Muscle of leg (tissue), 11 donors: ENCODE results near the gene POC1B. TPM values are rescaled to one million over a fixed set of nuclear protein-coding genes. Genes with fewer than 3 reads are reported as not detected.

Experiments
- DNase-seq: peaks from one replicate; pipeline ENCODE4 v3.0.0; 2013
- H3K27ac ChIP-seq: one replicate; pipeline ENCODE4 v1.5.1; 2013; ENCODE audit warnings: mild to moderate bottlenecking, low read length, control low read depth
- H3K27me3 ChIP-seq: one replicate; pipeline ENCODE4 v1.6.1; 2013; ENCODE audit warnings: low read length; ENCODE audit not compliant: control insufficient read depth, insufficient read depth
- H3K36me3 ChIP-seq: one replicate; pipeline ENCODE4 v1.6.1; 2013; ENCODE audit warnings: low read length; ENCODE audit not compliant: control insufficient read depth, insufficient read depth
- H3K4me1 ChIP-seq: one replicate; pipeline ENCODE4 v1.6.1; 2013; ENCODE audit warnings: low read length; ENCODE audit not compliant: control insufficient read depth, insufficient read depth
- H3K4me3 ChIP-seq: one replicate; pipeline ENCODE4 v1.5.1; 2013; ENCODE audit warnings: low read length, control low read depth
- H3K9me3 ChIP-seq: replicated peaks from 2 replicates; pipeline ENCODE4 v1.6.1; 2013; ENCODE audit warnings: low read depth, low read length; ENCODE audit not compliant: control insufficient read depth
- WGBS: methylation state at CpG from one replicate; pipeline ENCODE4 v1.1.5; 2013; ENCODE audit warnings: missing lambda C conversion rate; ENCODE audit not compliant: insufficient coverage; 5-methylcytosine and 5-hydroxymethylcytosine counted together
- polyA plus RNA-seq, 8 donors: library from polyadenylated mRNA; unstranded; fragments of 120-200 nt; gene quantifications; one replicate each; pipeline versions ENCODE4 v1.2.1 to v1.2.3, GENCODE V29; 2013; ENCODE audit warnings: inconsistent platforms in 1 of 8, low replicate concordance in 1 of 8; ENCODE audit not compliant: insufficient read length in 8 of 8, insufficient read depth in 1 of 8
- total RNA-seq: library from RNA; stranded (reverse); fragments of 120-200 nt; gene quantifications from one replicate; pipeline ENCODE4 v1.2.4, GENCODE V29; 2013

Gene POC1B
- total and polyA plus RNA-seq, 9 donors: 6.4 to 15.9 (median 9.9) TPM

DNA sequence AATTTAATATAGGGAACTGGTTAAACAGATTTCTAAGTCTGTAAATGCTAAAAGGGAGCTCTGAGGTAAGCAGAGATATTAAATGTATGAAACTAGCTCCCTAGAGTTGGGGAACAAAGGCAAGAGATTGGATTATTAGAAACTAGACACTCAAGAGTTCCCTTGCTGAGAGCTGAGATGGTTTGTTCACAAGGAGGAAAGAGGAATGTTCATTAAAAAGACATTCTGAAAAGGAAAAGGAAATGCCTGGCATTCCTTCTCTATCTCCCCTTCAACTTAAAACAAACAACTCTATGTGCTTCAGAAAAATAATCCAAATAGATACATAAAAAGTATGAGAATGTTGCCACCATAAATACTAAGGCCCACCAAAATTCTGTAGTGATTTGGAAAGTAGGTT, 74.9 kb downstream of the POC1B start:
- H3K9me3 ChIP-seq: no peaks in the 10 kb centered on the region
- no peak overlapping the region for H3K4me3 ChIP-seq
- H3K27ac ChIP-seq: no peak overlapping the region
- no peak for DNase-seq
- no peaks in the 10 kb centered on the region for H3K27me3 ChIP-seq
- H3K4me1 ChIP-seq: peaks cover 11% of the 10 kb centered on the region
- no peaks in the 10 kb centered on the region for H3K36me3 ChIP-seq

DNA sequence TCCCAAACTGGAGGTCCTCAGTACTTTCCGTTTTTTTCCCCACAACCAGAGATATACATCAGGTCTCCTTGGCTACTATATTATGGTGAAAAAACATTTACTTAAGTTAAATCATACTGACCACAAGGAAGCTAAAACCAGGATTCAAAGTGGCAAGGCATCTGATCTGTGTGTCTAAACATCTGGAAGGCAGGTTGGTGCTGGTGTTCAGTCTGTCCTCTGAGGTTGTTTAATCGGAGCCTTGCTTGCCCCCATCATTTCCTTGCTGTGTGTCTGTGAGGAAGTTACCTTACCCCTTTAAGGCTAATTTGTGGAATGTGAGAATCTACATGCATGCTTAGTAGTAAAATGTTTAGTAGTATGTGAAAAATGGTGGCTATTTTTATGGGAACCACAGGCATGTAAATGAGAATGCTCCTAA, 76.9 kb downstream of the POC1B start:
- H3K4me1 ChIP-seq: peaks cover 6% of the 10 kb centered on the region
- no peak for DNase-seq
- H3K27ac ChIP-seq: no peak overlapping the region
- H3K4me3 ChIP-seq: no peak overlapping the region
- H3K36me3 ChIP-seq: no peaks in the 10 kb centered on the region
- no peaks in the 10 kb centered on the region for H3K9me3 ChIP-seq
- WGBS: 63% methylated on average over 1 of the region's 2 CpGs
- no peaks in the 10 kb centered on the region for H3K27me3 ChIP-seq

DNA sequence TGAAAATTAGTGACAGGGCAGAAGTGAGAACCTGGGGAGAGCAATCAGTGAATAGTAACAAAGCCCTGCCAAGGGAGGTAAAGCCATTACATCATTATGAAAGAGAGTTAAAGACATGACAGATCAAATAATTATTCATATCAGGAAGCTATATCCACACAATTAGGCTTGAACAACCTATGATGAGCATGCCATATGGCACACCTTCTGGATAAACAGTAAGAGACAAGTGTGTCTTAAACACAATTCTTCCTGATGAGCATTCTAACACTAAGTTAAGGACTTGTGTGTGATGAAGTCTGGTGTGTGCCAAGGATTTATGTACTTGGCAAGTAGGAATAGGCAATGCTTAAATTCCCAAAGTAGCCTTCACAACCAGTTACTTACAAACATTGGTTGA, 77.3 kb downstream of the POC1B start:
- Histone ChIP-seq H3K9me3 (no peaks in the 10 kb centered on the region), H3K27me3 (no peaks in the 10 kb centered on the region), H3K36me3 (no peaks in the 10 kb centered on the region), H3K4me1 (peaks cover 4% of the 10 kb centered on the region), H3K27ac (no peak overlapping the region), H3K4me3 (no peak overlapping the region)
- DNase-seq: no peak

DNA sequence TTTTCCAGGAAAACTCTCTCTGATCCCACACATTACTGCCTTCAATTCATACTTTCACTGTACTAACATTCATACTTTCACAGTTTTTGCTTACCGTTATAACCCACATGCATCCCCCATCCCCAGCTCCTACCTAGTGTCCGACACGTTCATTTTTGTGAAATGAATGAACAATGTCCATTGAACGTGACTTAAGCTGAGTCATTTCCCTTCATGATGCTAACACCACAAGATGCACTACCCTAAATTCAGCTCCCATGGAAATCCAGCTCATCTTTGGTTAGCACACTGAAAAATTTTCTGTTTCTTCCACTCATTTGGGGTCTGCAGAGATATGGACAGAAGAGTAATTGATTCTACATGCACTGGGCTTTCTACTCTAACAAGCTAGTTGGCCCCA, 85.9 kb downstream of the POC1B start:
- H3K27ac ChIP-seq: no peak overlapping the region
- no peak for DNase-seq
- no peaks in the 10 kb centered on the region for H3K9me3 ChIP-seq
- H3K4me3 ChIP-seq: no peak overlapping the region
- H3K36me3 ChIP-seq: no peaks in the 10 kb centered on the region
- H3K27me3 ChIP-seq: no peaks in the 10 kb centered on the region
- no peaks in the 10 kb centered on the region for H3K4me1 ChIP-seq
- WGBS: 95% methylated on average over 2 of the region's 4 CpGs

DNA sequence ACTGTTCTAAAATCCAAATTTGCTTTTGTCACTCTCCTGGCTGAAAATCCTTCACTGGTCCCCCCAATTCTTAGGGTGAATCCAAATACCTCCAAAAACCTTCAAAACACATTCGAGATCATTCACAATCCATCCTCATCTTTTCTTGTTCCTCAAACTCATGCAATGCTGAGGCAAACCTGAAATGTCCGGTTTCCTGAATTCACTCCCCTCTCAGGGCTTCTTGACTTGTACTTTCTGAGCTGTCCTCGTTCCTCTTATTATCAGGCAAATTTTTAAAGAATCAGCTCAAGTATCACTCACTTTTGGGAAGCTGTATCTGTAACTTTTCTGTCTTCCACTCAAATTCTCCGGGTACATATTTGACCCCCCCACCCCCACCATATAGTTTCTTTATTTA, 88.6 kb downstream of the POC1B start:
- Histone ChIP-seq H3K27me3 (no peaks in the 10 kb centered on the region), H3K4me3 (no peak overlapping the region), H3K27ac (no peak overlapping the region), H3K9me3 (no peaks in the 10 kb centered on the region), H3K36me3 (no peaks in the 10 kb centered on the region), H3K4me1 (no peaks in the 10 kb centered on the region)
- DNase-seq: no peak
- 79% methylated on average over 4 of the region's 4 CpGs for WGBS

DNA sequence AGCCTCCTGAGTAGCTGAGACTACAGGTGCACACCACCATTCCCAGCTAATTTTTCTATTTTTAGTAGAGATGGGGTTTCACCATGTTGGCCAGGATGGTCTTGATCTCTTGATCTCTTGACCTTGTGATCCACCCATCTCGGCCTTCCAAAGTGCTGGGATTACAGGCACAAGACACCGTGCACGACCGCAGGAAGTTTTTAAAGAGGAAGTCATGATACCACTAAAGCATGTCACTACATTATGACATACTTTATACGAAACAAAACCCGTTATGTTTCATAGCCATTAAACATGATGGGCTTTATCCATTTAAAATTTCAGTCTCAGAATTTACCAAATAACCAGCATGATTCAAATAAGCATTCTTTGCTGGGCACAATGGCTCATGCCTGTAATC, 89.8 kb downstream of the POC1B start:
- no peaks in the 10 kb centered on the region for H3K9me3 ChIP-seq
- H3K4me1 ChIP-seq: no peaks in the 10 kb centered on the region
- 90% methylated on average over 2 of the region's 6 CpGs for WGBS
- no peak overlapping the region for H3K4me3 ChIP-seq
- DNase-seq: no peak
- H3K27me3 ChIP-seq: no peaks in the 10 kb centered on the region
- H3K36me3 ChIP-seq: no peaks in the 10 kb centered on the region
- H3K27ac ChIP-seq: no peak overlapping the region

DNA sequence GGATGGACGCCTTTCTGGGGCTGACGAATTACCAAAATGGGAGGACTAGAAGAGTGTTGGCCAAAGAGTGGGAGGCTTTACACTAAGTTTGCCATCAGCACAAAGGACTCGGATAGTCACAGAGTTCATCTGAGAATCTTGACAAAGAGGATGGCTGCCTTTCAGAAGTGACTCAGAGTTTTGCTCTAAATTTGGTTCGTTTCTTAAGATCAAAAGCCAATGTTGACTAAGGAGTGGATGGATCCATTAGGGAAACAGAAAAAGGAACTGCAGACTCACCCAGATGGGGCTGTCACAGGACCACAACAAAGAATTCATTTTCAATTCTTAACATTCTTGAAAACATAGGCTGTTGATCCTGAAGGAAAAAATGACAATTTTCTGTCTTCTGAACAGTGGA, 92.2 kb downstream of the POC1B start:
- no peak for DNase-seq
- no peaks in the 10 kb centered on the region for H3K9me3 ChIP-seq
- H3K27me3 ChIP-seq: no peaks in the 10 kb centered on the region
- no peak overlapping the region for H3K27ac ChIP-seq
- H3K4me3 ChIP-seq: no peak overlapping the region
- no peaks in the 10 kb centered on the region for H3K36me3 ChIP-seq
- no peaks in the 10 kb centered on the region for H3K4me1 ChIP-seq
- WGBS: 89% methylated on average over 4 of the region's 4 CpGs

DNA sequence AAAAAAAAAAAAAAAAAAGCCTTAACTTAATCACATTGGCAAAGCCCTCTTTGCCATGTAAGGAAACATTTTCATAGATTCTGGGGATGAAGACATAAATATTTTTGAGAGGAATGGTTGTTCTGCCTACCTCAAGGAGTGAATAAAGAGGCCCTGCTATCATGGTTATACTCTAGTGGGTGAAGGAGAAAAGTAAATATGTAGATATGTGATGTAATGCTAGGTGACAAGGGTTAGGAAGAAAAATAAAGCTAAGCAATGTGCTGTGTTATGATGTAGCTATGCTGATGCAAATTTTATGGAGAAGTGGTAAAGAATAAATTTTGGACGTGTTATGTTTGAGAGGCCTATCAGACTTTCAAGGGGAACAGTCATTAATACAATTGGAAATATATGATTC, 93.5 kb downstream of the POC1B start:
- DNase-seq: no peak
- Histone ChIP-seq H3K9me3 (no peaks in the 10 kb centered on the region), H3K36me3 (no peaks in the 10 kb centered on the region), H3K4me3 (no peak overlapping the region), H3K4me1 (no peaks in the 10 kb centered on the region), H3K27ac (no peak overlapping the region), H3K27me3 (no peaks in the 10 kb centered on the region)
- 100% methylated on average over 1 of the region's 1 CpG for WGBS

DNA sequence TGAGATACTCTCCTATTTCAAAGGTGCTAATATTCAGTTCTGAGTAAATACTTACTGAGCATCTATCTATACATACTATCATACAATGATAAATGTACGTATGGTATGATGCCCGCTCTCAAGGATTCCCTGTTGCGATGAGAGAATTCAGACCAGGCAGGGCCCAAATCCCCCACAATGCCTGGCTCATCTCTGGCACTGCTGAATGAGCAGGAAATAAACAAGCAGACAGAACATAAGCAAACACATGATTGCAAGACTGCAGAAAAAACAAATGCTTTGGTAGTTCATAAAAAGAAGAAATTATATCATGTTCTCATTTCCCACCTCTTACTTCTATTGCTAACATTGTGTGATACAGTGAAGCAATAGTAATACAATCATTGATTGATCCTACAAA, 96.3 kb downstream of the POC1B start:
- no peaks in the 10 kb centered on the region for H3K9me3 ChIP-seq
- no peak overlapping the region for H3K4me3 ChIP-seq
- whole genome bisulfite sequencing: no CpG with 5 or more reads among the region's 3 CpGs
- H3K4me1 ChIP-seq: no peaks in the 10 kb centered on the region
- H3K27me3 ChIP-seq: no peaks in the 10 kb centered on the region
- DNase-seq: no peak
- H3K27ac ChIP-seq: no peak overlapping the region
- H3K36me3 ChIP-seq: peaks cover 4% of the 10 kb centered on the region

DNA sequence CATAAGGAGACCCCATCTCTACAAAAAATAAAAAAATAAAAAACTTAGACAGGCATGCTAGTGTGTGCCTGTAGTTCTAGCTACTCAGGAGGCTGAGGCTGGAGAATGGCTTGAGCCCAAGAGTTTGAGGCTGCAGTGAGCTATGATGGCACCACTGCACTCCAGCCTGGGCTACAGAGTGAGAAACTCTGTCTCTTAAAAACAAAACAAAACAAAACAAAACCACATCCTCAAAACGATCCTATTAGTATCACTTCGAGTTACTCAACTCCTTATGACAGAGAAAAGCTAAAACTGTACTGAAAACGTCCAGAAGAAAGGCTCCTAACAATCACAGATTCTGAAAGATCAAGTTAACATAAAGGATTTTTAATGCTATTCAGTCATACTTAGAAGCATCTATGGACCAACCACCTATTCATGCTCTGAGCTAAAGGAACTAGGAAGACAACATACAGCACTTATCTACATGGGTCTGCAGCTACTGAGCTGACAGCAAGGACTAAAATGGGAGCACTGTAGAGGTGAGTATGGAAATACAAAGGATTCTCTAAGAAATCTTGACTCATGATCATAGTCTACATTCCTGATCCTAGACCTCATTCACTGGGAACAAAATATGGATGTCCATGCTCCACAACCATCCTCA, 98.2 kb downstream of the POC1B start:
- DNase-seq: no peak
- Histone ChIP-seq H3K27ac (no peak overlapping the region), H3K4me3 (no peak overlapping the region), H3K27me3 (no peaks in the 10 kb centered on the region), H3K36me3 (peaks cover 4% of the 10 kb centered on the region), H3K4me1 (no peaks in the 10 kb centered on the region), H3K9me3 (no peaks in the 10 kb centered on the region)
- WGBS: no CpG with 5 or more reads among the region's 3 CpGs

DNA sequence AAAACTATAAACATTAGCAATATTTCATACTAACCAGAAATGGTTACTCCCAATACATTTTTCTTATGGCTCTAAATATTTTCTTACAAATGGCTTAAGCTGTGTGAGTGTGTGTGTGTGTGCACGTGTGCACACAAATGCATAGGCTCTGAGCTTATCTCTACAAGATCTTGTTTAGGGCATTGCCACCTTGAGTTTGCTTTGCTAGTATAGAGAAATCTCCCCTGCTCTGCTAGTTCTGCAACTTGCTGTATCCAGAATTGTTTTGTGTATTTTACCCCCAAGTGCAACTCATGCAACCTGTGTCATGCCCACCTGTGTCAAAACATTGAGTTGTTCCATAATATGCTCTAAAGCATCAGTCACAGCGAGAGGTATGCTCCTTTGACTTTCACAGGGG, 101.0 kb downstream of the POC1B start:
- no peaks in the 10 kb centered on the region for H3K27me3 ChIP-seq
- no peaks in the 10 kb centered on the region for H3K9me3 ChIP-seq
- no peak overlapping the region for H3K27ac ChIP-seq
- WGBS: no CpG with 5 or more reads among the region's 2 CpGs
- H3K36me3 ChIP-seq: peaks cover 4% of the 10 kb centered on the region
- no peak overlapping the region for H3K4me3 ChIP-seq
- DNase-seq: no peak
- H3K4me1 ChIP-seq: no peaks in the 10 kb centered on the region
